Keratinocyte (primary cell): Measurements from ENCODE around the gene KRTAP4-16. TPM values are rescaled to one million over a fixed set of nuclear protein-coding genes. Genes with fewer than 3 reads are reported as not detected.

Source experiments
- DNase-seq: peaks from one replicate; pipeline ENCODE4 v3.0.0-alpha.2; 2011; ENCODE audit warnings: low read depth, missing footprints, low spot score
- FAIRE-seq: peaks from 2 replicates; lab custom pipeline; 2011; peaks lifted over from hg19 to GRCh38; lab: Jason Lieb, UNC
- H2AFZ ChIP-seq: 2 replicates; pipeline ENCODE4 v1.6.0; 2012; ENCODE audit warnings: low read length, control low read depth, inconsistent platforms; ENCODE audit not compliant: control insufficient read depth
- H3K27ac ChIP-seq: 2 replicates; pipeline ENCODE4 v1.5.1; 2011; ENCODE audit warnings: low read length; ENCODE audit not compliant: control insufficient read depth, insufficient read depth
- H3K27me3 ChIP-seq: 3 replicates; pipeline ENCODE4 v1.6.0; 2011; ENCODE audit warnings: low read length; ENCODE audit not compliant: control insufficient read depth, insufficient read depth; ENCODE audit errors: extremely low read depth
- H3K36me3 ChIP-seq, 2 experiments: 2 replicates in 1 of 2; 3 replicates in 1 of 2; pipeline ENCODE4 v1.5.1; 2011; ENCODE audit warnings: low read length in 2 of 2, mild to moderate bottlenecking in 1 of 2; ENCODE audit not compliant: control insufficient read depth in 2 of 2, insufficient read depth in 2 of 2; ENCODE audit errors: extremely low read depth in 1 of 2
- H3K4me1 ChIP-seq: 3 replicates; pipeline ENCODE4 v1.5.1; 2011; ENCODE audit warnings: low read length; ENCODE audit not compliant: control insufficient read depth, insufficient read depth; ENCODE audit errors: extremely low read depth
- H3K4me2 ChIP-seq: 3 replicates; pipeline ENCODE4 v1.6.0; 2011; ENCODE audit warnings: low read depth, low read length; ENCODE audit not compliant: control insufficient read depth, insufficient read depth; ENCODE audit errors: extremely low read depth
- H3K4me3 ChIP-seq, 3 experiments: fragments of 200-600 bp in 1 of 3; sonication (generic) in 1 of 3; 2 replicates in 2 of 3; 3 replicates in 1 of 3; pipeline ENCODE4 v1.5.1; 2011 to 2016; ENCODE audit warnings: low read length in 3 of 3, mild to moderate bottlenecking in 3 of 3, control low read depth in 2 of 3, inconsistent platforms in 1 of 3, low read depth in 1 of 3, mixed read lengths in 1 of 3, mixed run types in 1 of 3, moderate library complexity in 1 of 3; ENCODE audit not compliant: control insufficient read depth in 2 of 3, insufficient read depth in 2 of 3; ENCODE audit errors: extremely low read depth in 1 of 3
- H3K79me2 ChIP-seq: 2 replicates; pipeline ENCODE4 v1.6.0; 2012; ENCODE audit warnings: low read length; ENCODE audit not compliant: control insufficient read depth, insufficient read depth
- H3K9ac ChIP-seq: 3 replicates; pipeline ENCODE4 v1.6.0; 2011; ENCODE audit warnings: low read length; ENCODE audit not compliant: control insufficient read depth, insufficient read depth; ENCODE audit errors: extremely low read depth
- H3K9me1 ChIP-seq: 3 replicates; pipeline ENCODE4 v1.6.0; 2011; ENCODE audit warnings: low read length; ENCODE audit not compliant: control insufficient read depth, insufficient read depth; ENCODE audit errors: extremely low read depth
- H3K9me3 ChIP-seq: 2 replicates; pipeline ENCODE4 v1.5.1; 2012; ENCODE audit warnings: low read depth, low read length; ENCODE audit not compliant: control insufficient read depth
- H4K20me1 ChIP-seq: 3 replicates; pipeline ENCODE4 v1.6.0; 2011; ENCODE audit warnings: low read length; ENCODE audit not compliant: control insufficient read depth, insufficient read depth; ENCODE audit errors: extremely low read depth
- EZH2 ChIP-seq: IDR thresholded peaks from one replicate; pipeline ENCODE4 v1.6.1; 2012; ENCODE audit warnings: inconsistent platforms, mild to moderate bottlenecking, low read length, moderate library complexity
- dilution Hi-C: fragments of 300-500 bp; cut with MboI; formaldehyde crosslinking; loops from one replicate; pipeline ENCODE4 v1.7.0; 2020; ENCODE audit warnings: low sequenced_read_pairs; ENCODE audit not compliant: extremely low pct_ligation_motif_present
- polyA plus RNA-seq, 5 experiments: library from polyadenylated mRNA; depleted of rRNA in 3 of 5; stranded (reverse) in 3 of 5; stranded (forward) in 1 of 5; unstranded in 1 of 5; fragments of >200 nt; gene quantifications; 1 replicate in 1 of 5; 2 replicates in 3 of 5; 3 replicates in 1 of 5; pipeline versions ENCODE4 v1.2.1 to v1.2.3, GENCODE V29; 2011 to 2012; ENCODE audit warnings: missing spikeins in 2 of 5, low read depth in 1 of 5, low replicate concordance in 1 of 5
- TF ChIP-seq, protein P1 (sequence below), 3 experiments: IDR thresholded peaks in 1 of 3; conservative IDR thresholded peaks in 1 of 3; optimal IDR thresholded peaks in 1 of 3; 2 replicates in 2 of 3; 3 replicates in 1 of 3; pipeline versions ENCODE3 to v1.5.1; 2011; ENCODE audit warnings: low read length in 3 of 3, mild to moderate bottlenecking in 3 of 3, moderate library complexity in 2 of 3, control low read depth in 1 of 3, inconsistent platforms in 1 of 3; ENCODE audit not compliant: insufficient read depth in 2 of 3; ENCODE audit errors: extremely low read depth in 1 of 3

Gene KRTAP4-16
- polyA plus RNA-seq, 1 donor (not counting 4 experiments of a cell fraction or from before 2014, with no cell fraction given): not detected

DNA sequence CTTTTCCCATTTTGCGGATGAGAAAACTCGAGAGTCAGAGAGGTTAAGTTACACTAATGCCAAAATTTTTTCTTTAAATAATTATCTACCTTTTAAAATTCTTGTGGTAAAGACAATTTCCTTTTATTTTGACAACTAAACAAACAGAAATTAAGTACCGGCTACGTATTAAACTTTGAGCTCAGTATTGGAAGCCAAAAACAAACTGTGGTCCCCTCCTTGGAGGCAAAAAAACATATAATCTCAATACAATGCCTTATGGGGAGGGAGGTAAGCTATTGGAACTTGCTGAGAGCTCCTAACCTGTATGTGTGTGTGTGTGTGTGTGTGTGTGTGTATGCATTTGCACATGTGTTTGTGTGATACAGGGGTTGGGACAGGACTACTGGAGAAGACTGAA lies 38.6 kb downstream of the KRTAP4-16 start:
- dilution Hi-C loops: no loop called here
- H3K9ac ChIP-seq: no peak overlapping the region

DNA sequence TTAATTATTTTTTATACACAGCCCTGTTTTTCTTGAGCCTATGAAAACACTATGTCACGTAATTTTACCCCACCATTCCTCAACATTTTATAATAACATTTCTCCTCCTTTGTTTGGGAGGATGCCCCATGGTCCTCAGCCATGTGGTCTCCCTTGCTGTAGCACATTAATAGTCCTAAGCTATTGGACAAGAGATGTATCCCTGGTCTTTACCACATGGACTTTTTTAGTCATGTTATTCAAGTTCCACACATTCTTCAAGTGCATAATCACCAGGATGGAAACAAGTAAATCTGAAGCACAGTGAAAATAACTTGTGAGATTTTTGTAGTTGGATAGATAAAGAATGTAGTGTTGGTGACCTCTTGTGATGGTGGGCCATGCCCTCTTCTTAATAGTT lies 40.0 kb downstream of the KRTAP4-16 start:
- peaks cover 44% of the 10 kb centered on the region for H3K4me1 ChIP-seq
- FAIRE-seq: peak; percentile 57
- no peak for DNase-seq

More for the DNA sequence above, 38.6 kb downstream of the KRTAP4-16 start:
- Histone ChIP-seq H3K9me1 (no peaks in the 10 kb centered on the region), H3K27me3 (no peaks in the 10 kb centered on the region), H3K4me1 (peaks cover 46% of the 10 kb centered on the region), H3K79me2 (no peaks in the 10 kb centered on the region), H4K20me1 (no peaks in the 10 kb centered on the region), H3K4me3 (no peak overlapping the region), H3K36me3 (no peaks in the 10 kb centered on the region), H3K9me3 (no peaks in the 10 kb centered on the region), H3K4me2 (no peak overlapping the region), H2AFZ (no peak overlapping the region), H3K27ac (no peak overlapping the region)
- FAIRE-seq: peak; percentile 9
- no peak for DNase-seq
- no peak for TF ChIP-seq EZH2
- TF ChIP-seq, protein P1, sequence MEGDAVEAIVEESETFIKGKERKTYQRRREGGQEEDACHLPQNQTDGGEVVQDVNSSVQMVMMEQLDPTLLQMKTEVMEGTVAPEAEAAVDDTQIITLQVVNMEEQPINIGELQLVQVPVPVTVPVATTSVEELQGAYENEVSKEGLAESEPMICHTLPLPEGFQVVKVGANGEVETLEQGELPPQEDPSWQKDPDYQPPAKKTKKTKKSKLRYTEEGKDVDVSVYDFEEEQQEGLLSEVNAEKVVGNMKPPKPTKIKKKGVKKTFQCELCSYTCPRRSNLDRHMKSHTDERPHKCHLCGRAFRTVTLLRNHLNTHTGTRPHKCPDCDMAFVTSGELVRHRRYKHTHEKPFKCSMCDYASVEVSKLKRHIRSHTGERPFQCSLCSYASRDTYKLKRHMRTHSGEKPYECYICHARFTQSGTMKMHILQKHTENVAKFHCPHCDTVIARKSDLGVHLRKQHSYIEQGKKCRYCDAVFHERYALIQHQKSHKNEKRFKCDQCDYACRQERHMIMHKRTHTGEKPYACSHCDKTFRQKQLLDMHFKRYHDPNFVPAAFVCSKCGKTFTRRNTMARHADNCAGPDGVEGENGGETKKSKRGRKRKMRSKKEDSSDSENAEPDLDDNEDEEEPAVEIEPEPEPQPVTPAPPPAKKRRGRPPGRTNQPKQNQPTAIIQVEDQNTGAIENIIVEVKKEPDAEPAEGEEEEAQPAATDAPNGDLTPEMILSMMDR (optimal IDR thresholded peaks at IDR 0.05 in 1 of 3, IDR thresholded peaks at IDR 0.05 in 1 of 3, conservative IDR thresholded peaks at IDR 0.05 in 1 of 3; ENCODE audit: extremely low read depth in 1 of 3, insufficient read depth in 2 of 3, low read length in 3 of 3): no peak

More for the DNA sequence above, 40.0 kb downstream of the KRTAP4-16 start:
- H3K9ac ChIP-seq: no peak overlapping the region
- no peaks in the 10 kb centered on the region for H3K79me2 ChIP-seq
- TF ChIP-seq EZH2: no peak
- TF ChIP-seq, protein P1 (optimal IDR thresholded peaks at IDR 0.05 in 1 of 3, IDR thresholded peaks at IDR 0.05 in 1 of 3, conservative IDR thresholded peaks at IDR 0.05 in 1 of 3; ENCODE audit: extremely low read depth in 1 of 3, insufficient read depth in 2 of 3, low read length in 3 of 3): no peak
- H3K36me3 ChIP-seq: no peaks in the 10 kb centered on the region
- H3K4me2 ChIP-seq: no peak overlapping the region
- H3K27me3 ChIP-seq: no peaks in the 10 kb centered on the region
- dilution Hi-C loops: no loop called here
- H4K20me1 ChIP-seq: no peaks in the 10 kb centered on the region
- no peaks in the 10 kb centered on the region for H3K9me1 ChIP-seq
- H3K9me3 ChIP-seq: no peaks in the 10 kb centered on the region
- no peak overlapping the region for H2AFZ ChIP-seq
- peak overlapping the region; percentile 3 for H3K27ac ChIP-seq
- no peak overlapping the region for H3K4me3 ChIP-seq
